ENCODE results near the gene OTOF. TPM values are rescaled to one million over a fixed set of nuclear protein-coding genes. Genes with fewer than 3 reads are reported as not detected.

The OTOF gene
- total and polyA plus RNA-seq, 8 donors: 0.07 to 0.26 (median 0.12) TPM; not detected in 1

DNA sequence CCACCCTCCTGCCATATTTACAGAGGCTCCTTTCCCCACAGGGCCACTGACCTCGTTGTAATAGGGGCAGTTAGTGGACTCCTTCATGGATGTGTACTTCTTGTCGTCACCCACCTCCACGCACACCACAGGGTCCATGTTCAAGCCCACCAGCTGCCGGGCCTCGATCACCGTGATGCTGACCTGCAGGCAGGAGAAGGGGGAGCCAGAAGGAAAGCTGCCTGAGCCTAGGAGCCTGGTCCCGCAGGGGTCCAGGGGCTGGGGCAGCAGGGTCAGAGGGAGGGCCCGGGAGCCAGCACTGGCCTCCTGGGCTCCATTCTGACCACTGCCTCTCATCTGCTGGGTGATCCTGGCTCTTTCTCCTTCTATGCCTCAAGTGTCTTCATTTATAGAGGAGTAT, 17.0 kb upstream of the OTOF start:
- intact Hi-C loops (cut with DNase I): no loop called here
- peaks cover 0 to 4% (median 0%) of the 10 kb centered on the region in 3 donors for H3K4me1 ChIP-seq
- H3K4me3 ChIP-seq: no peak overlapping the region
- ATAC-seq (no peak), DNase-seq (no peak), FAIRE-seq (no peak)
- TF ChIP-seq, protein P1, sequence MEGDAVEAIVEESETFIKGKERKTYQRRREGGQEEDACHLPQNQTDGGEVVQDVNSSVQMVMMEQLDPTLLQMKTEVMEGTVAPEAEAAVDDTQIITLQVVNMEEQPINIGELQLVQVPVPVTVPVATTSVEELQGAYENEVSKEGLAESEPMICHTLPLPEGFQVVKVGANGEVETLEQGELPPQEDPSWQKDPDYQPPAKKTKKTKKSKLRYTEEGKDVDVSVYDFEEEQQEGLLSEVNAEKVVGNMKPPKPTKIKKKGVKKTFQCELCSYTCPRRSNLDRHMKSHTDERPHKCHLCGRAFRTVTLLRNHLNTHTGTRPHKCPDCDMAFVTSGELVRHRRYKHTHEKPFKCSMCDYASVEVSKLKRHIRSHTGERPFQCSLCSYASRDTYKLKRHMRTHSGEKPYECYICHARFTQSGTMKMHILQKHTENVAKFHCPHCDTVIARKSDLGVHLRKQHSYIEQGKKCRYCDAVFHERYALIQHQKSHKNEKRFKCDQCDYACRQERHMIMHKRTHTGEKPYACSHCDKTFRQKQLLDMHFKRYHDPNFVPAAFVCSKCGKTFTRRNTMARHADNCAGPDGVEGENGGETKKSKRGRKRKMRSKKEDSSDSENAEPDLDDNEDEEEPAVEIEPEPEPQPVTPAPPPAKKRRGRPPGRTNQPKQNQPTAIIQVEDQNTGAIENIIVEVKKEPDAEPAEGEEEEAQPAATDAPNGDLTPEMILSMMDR (IDR thresholded peaks at IDR 0.05): no peak
- 85 to 86% methylated on average over 8 of the region's 8 CpGs for WGBS, 2 donors
- H3K9me3 ChIP-seq: no peaks in the 10 kb centered on the region
- H3K27ac ChIP-seq: peak overlapping the region; percentile 29 to 72 (median 46)
- H3K27me3 ChIP-seq: no peaks in the 10 kb centered on the region
- H3K36me3 ChIP-seq: no peaks in the 10 kb centered on the region

DNA sequence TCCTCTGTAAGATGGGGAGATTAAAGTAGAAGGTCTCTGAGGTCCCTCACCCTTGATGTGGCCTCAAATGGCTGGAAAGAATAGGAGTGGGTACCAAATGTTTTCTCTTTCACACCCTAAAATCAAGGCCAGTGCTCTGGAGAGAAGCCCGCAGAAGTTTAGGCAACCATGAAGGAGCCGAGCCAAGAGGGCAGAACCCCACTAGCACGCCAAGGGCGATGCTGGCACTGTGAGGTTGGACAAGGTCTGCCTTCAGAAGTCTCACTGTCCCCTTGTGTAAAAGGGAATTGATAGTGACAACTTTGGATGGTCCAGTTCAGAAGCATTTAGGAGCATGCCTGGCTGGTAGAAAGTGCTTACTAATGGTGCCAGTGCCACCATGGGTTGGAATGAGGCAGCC, 16.3 kb upstream of the OTOF start:
- TF ChIP-seq, protein P1 (IDR thresholded peaks at IDR 0.05): no peak
- Histone ChIP-seq H3K9me3 (no peaks in the 10 kb centered on the region), H3K27ac (peak overlapping the region in 1 of 4 donors; percentile 72), H3K27me3 (no peaks in the 10 kb centered on the region), H3K4me1 (peaks cover 0 to 4% (median 0%) of the 10 kb centered on the region in 3 donors), H3K36me3 (no peaks in the 10 kb centered on the region), H3K4me3 (no peak overlapping the region)
- ATAC-seq (no peak), DNase-seq (no peak), FAIRE-seq (no peak)
- intact Hi-C loops (cut with DNase I): no loop called here
- WGBS, 2 donors: 97 to 99% methylated on average over 4 of the region's 4 CpGs

DNA sequence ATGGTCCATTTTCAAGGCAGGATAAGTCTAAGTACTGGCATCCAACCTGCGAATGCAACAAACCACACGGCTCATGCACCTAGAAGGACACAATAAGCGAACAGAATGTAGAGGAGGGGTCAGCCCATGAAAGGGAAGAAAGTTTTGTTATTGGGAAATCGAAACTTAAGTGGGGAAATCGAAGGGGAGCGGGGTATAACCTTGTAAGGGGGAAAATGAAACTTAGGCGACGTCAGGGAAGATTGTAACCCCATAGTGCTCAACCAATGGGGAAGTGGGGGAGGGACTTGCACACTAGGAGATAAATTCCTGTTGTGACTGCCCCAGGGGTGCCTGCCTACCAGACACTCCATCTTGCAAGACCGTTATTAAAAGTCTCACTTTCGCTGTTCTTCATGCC, 15.6 kb upstream of the OTOF start:
- no peaks in the 10 kb centered on the region for H3K27me3 ChIP-seq
- no peaks in the 10 kb centered on the region for H3K9me3 ChIP-seq
- intact Hi-C loops (cut with DNase I): no loop called here
- 85 to 91% methylated on average over 10 of the region's 10 CpGs for WGBS, 2 donors
- no peak overlapping the region for H3K27ac ChIP-seq
- ATAC-seq: no peak
- peaks cover 0 to 4% (median 0%) of the 10 kb centered on the region in 3 donors for H3K4me1 ChIP-seq
- no peaks in the 10 kb centered on the region for H3K36me3 ChIP-seq
- no peak for FAIRE-seq
- DNase-seq: no peak
- TF ChIP-seq, protein P1 (IDR thresholded peaks at IDR 0.05): no peak
- no peak overlapping the region for H3K4me3 ChIP-seq

DNA sequence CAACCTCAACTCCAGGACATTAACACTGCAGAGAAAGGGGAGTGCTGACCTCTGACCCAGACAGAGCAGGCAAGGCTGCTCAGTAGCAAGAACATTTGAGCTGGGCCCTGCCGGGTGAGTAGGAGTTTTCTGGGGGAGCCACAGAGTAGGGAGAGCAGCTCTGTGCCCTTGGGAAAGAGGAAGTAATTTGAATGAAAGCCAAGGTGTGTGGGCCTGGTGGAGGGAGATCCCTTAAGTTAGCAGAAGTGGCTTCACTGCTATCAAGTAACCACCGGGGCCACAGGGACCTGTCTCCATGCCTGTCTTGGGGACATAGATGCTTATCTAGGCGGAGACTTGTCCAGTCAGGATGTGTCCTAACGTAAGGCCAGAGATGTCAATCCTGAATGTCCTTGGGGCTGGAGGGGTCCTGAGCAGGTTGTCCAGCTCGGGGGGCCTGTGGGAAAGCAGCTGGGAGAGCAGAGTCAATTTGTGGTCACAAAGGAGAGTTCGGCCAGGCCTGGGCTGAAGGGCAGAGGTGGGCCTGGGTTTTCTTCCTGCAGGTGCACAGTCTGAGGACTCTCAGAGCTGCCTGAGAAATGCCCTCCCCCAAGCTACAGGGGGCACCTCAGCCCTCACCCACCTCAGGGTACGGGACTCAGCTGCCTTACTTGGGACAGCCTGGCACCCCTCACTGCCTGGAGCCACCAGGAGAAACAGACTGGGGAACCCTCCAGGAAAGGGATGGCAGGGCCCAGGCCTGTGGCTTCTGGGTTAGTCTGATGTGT, 15.0 kb upstream of the OTOF start:
- Histone ChIP-seq H3K4me3 (no peak overlapping the region), H3K36me3 (no peaks in the 10 kb centered on the region), H3K4me1 (peaks cover 0 to 4% (median 0%) of the 10 kb centered on the region in 3 donors), H3K27me3 (no peaks in the 10 kb centered on the region), H3K27ac (peak overlapping the region in 1 of 4 donors; percentile 44), H3K9me3 (no peaks in the 10 kb centered on the region)
- FAIRE-seq: no peak
- intact Hi-C loops (cut with DNase I): no loop called here
- 85 to 91% methylated on average over 7 of the region's 7 CpGs for WGBS, 2 donors
- peak in 1 of 6 donors; percentile 41 for DNase-seq
- TF ChIP-seq, protein P1 (IDR thresholded peaks at IDR 0.05): no peak
- ATAC-seq: no peak

DNA sequence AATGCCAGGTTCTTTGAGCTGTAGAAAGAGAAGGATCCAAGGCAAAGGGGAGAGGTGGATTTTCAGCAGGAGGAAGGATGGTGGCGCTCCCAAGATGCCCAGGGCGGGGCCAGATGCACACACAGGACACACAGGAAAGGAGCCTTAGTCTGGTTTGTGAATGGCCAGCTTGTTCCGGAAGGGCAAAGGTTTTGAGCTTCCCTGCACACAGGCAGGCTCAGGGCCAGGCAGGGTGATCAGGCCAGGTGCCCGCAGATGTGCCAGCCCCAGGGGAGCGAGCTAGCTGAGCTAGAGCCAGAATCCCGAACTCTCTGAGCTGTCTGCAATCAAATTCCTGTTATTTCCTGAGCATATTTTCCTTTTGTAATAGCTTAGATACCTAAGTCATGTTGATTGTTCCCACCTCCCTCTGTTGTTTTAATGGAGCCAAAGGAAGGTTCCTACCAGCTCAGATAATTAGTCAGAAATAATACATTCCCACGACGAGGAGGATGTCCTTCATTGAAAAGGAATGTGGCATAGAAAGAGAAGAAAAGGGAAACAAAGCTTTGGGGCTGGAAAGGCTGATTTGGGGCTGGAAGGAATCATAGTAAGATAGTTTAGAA, 13.7 kb upstream of the OTOF start:
- peaks cover 0 to 4% (median 0%) of the 10 kb centered on the region in 3 donors for H3K4me1 ChIP-seq
- H3K36me3 ChIP-seq: no peaks in the 10 kb centered on the region
- no peak overlapping the region for H3K4me3 ChIP-seq
- TF ChIP-seq, protein P1 (IDR thresholded peaks at IDR 0.05): no peak
- peak; percentile 43 to 69 (median 54) for ATAC-seq
- no peaks in the 10 kb centered on the region for H3K27me3 ChIP-seq
- peak in 4 of 6 donors; percentile 24 to 57 (median 52) for DNase-seq
- FAIRE-seq: no peak
- intact Hi-C loops (cut with DNase I): no loop called here
- H3K27ac ChIP-seq: peak overlapping the region in 2 of 4 donors; percentile 15 to 44
- no peaks in the 10 kb centered on the region for H3K9me3 ChIP-seq
- WGBS, 2 donors: 51 to 55% methylated on average over 8 of the region's 8 CpGs

Data from pancreas (tissue), 10 donors.